Measurements from ENCODE around the gene SLC38A2. TPM values are rescaled to one million over a fixed set of nuclear protein-coding genes. Genes with fewer than 3 reads are reported as not detected.

Gene SLC38A2
- total RNA-seq (2022; extraction: Qiagen RNA extraction): 102 to 153 TPM (median 139 TPM) in 5 replicates

DNA sequence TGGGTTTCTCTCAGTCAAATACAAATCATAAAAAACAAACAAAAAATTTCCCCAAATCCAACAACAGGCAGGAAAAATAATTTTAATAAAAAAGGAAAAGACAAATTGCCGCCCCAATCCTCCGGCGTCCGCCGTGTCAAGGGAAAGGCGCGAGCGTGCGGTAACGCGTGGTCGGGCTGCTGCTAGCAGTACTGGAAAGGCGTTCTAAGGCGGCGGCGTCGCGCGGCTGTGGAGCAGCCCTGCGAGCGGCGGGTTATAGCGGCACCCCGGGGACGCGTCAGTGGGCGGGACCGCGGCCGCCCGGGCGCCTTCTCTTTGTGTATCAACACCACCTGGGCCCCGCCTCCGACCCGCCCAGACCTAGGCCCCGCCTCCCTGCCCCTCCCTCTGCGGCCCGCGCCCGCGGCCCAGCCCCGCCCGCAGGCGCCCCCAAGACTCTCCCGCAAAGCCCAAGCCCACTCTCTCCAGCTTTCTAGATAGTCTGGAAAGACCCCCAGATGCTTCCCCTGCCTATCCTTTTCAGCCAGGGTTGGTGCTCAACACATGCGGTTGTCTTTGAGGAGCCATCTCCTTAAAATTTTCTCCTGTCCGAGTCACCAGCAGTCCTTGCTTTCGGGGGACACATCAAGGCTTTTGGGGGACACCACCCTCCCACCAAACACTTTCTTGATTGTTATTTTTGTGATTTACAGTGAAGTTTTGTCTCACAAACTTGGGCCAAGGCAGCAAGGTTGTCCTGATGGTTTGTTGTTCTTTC is at the start of gene SLC38A2:
Gene SLC38A2 (minus strand): TSS at position 230 of the 757 bp plus-strand sequence. CDS start 1,480 bp downstream, outside the sequence.

Other genes starting within 250 kb of the SLC38A2 start
- gene SLC38A1, start 103.7 kb downstream of the SLC38A2 start, total RNA-seq (2022; extraction: Qiagen RNA extraction): 64.6 to 84.1 TPM (median 78.5 TPM) in 5 replicates